ENCODE data around the gene GINS3.

Gene GINS3

DNA sequence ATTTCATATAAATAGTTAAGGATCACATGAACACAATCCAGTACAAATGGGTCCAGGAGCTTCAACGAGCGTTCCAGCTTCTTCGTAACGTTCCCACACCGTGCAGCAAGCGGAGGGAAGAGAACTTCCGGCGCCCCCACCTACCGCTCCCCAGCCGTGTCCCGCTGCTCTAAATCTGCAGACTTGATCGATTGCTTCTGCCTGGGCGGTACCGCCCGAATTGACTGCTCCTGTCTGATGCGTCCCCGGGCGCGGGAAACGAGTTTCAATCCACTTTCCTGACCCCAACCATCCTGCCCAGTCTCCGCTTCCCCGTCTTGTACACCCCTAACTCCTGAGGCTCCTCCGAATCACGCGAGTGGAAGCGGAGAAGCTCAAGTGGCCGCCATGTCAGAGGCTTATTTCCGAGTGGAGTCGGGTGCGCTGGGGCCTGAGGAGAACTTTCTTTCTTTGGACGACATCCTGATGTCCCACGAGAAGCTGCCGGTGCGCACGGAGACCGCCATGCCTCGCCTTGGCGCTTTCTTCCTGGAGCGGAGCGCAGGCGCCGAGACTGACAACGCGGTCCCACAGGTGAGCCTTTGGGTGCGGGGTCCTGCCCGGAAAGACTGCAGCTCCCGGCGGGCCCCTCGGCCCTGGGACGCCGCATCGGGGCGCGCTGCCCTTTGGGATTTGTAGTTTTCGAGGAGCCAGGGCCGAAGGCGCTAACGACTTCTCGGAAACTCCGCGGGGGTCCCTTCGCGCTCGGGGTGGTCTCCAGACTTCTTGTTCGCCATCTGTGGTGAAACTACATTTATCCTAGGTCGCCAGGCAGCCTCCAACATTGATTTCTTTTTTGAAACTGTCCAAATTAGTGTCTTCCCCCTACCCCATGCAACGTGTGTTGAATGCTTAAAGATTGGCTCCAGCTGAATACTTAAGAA lies at the start of gene GINS3:
Gene GINS3 (plus strand): TSS at position 257 of the 923 bp plus-strand sequence. CDS start 131 bp downstream, at position 388.
- DNase-seq (ENCODE audit: low read depth in 3 of 3) = peak; percentile 76 to 87 (median 80)

- DNase-seq (ENCODE audit: low read depth in 3 of 3) = no peak
Observed at GRCh38 chr16:58343562-58343961, 48.7 kb upstream of the GINS3 start.

- DNase-seq (ENCODE audit: low read depth in 3 of 3) = no peak
Observed at GRCh38 chr16:58345574-58346354, 46.5 kb upstream of the GINS3 start.

- DNase-seq (ENCODE audit: low read depth in 3 of 3) = no peak
Observed at GRCh38 chr16:58346831-58347371, 45.4 kb upstream of the GINS3 start.

DNA sequence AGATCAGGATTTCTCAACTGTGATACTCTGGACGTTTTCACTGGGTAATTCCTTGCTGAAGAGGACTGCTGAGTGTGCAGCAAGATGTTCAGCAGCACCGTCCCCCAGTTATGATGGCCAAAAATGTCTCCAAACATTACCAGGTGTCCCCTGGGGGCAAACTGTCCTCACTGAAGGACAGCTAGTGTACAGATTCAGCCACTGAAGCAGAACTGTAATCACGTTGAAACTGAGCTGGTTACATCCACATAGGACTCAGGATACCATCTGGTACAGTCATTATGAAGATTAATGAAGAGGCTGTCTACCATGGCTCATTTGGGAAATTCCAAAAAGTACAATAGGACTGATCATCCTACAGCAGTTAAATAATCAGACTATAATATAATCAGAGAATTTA lies 43.3 kb upstream of the GINS3 start:
- no peak for DNase-seq (ENCODE audit: low read depth in 3 of 3)

GRCh38 chr16:58352690-58353089 lies 39.6 kb upstream of the GINS3 start:
- no peak for DNase-seq (ENCODE audit: low read depth in 3 of 3)

DNA sequence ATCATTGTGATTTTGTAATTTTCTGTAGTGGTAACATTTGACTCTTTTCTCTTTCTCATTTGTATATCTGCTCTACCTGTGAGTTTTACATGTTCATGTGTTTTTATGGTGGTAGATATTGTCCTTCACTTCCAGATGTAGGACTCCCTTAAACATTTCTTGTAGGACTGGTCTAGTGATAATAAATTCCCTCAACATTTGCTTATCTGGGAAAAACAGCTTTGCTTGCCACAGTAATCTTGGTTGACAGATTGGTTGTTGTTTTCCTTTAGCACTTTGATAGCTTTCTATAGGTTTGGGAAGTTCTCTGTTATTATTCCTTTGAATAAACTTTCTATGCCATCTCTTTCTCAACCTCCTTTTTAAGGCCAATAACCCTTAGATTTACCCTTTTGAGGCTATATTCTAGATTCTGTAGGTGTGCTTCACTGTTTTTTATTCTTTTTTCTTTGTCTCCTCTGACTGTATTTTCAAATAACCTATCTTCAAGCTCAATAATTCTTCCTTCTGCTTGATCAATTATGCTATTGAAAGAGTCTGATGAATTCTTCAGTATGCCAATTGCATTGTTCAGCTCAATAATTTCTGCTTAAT lies 32.1 kb upstream of the GINS3 start:
- DNase-seq (ENCODE audit: low read depth in 3 of 3) = no peak

DNA sequence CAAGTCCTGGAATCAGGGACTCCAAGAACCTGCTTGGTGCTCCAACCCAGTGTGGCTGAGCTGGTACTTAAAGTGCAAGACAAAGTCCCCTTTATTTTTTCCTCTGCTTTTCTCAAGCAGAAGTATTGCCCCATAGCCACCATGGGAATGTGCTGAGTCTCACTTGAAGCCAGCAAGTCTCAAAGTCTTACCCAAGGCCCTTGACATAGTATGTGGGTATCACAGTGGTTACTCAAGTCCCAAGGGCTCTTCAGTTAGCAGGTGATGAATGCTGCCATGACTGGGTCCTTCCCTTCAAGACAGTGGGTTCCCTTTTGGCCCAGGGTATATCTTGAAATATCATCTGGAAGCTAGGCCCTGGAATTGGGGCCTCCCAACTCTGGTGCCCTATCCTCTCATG lies 30.5 kb upstream of the GINS3 start:
- no peak for DNase-seq (ENCODE audit: low read depth in 3 of 3)

DNA sequence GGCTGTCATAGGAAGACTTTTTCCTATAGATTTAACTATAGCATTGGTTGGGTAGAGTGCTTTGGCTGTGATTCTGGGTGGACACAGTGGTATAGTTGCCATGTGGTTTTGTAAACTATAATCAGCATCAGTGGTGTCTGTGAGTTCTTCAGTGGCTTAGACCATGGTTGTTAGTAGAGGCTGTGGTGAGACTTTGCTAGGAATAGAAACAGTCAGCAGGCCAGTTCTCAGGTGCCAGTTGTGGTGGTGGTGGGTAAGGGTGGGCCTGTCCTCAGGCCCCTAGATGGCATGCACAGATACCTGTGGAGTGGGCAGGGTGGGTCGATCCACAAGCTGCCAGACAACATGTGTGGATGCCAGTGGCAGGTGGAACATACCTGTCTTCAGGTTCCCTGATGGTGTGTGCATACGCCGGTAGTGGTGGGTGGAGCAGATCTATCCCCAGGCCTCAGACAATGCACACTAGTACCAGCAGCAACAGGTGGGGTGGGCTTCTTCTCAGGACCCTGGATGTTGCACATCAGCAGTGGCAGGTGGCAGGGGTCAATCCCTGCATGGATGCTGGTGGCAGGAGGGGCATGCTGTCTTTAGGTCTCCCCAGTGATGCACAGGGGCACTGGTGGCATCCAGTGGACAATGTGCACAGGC lies 28.4 kb upstream of the GINS3 start:
- DNase-seq (ENCODE audit: low read depth in 3 of 3) = no peak

- no peak for DNase-seq (ENCODE audit: low read depth in 3 of 3)
Observed at GRCh38 chr16:58365623-58366022, 26.6 kb upstream of the GINS3 start.

GRCh38 chr16:58366247-58367031 lies 25.8 kb upstream of the GINS3 start:
- DNase-seq (ENCODE audit: low read depth in 3 of 3) = no peak

GRCh38 chr16:58367252-58367651 lies 25.0 kb upstream of the GINS3 start:
- DNase-seq (ENCODE audit: low read depth in 3 of 3) = no peak

DNA sequence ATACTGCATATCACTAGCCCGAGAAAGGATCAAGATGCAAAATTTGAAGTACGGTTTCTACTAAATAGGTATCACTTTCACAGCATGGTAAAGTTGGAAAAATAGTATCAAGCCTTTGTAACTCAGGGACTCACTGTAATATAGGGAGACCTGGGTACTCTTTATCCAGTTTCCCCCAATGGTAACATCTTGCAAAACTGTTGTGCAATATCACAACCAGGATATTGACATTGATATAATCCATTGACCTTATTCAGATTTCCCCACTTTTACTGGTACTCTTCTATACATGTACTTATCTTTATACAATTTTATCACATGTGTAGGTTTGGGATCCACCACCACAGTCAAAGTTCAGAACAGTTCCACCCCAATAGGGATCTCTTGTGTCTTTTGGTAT lies 20.4 kb upstream of the GINS3 start:
- no peak for DNase-seq (ENCODE audit: low read depth in 3 of 3)

- DNase-seq (ENCODE audit: low read depth in 3 of 3) = no peak
Observed at GRCh38 chr16:58375386-58375785, 16.9 kb upstream of the GINS3 start.

- DNase-seq (ENCODE audit: low read depth in 3 of 3) = no peak
Observed at GRCh38 chr16:58377932-58378331, 14.3 kb upstream of the GINS3 start.

DNA sequence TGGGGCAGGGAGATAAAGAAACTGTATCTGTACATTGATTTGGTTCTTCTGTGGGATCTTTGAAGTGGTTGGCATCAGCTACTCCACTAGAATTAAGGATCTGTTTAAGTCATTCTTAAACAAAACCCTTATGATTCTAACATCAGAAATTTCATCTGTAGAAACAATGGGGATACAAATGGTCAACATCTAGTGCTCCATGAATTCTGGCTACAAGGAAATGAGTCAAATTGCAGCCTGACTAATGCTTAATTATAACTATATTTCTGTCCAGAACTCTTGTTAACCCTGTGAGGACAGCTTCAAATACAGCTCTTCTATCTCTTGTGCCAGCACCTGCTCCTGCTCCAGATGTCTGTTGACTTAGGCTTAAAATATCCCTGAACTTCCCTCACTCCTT lies 13.9 kb upstream of the GINS3 start:
- DNase-seq (ENCODE audit: low read depth in 3 of 3) = no peak

- DNase-seq (ENCODE audit: low read depth in 3 of 3) = no peak
Observed at GRCh38 chr16:58379736-58380135, 12.5 kb upstream of the GINS3 start.

DNA sequence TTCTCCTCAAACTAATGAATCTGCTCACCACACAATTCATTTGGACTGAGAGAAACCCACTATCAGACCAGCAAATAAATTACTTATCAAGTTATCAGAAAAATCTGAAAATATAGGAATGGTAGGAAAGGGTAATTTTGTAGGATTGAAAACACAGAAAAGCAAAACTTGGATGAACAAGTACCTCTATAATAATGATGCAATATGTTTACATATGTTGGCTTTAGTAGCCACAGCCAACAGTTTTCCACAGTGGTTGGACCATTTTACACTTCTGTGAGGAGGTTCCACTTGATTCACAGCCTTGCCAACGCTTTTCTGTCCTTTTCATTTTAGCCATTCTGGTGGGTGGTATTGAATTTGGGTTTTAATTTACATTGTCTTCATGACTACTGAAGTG lies 10.6 kb upstream of the GINS3 start:
- no peak for DNase-seq (ENCODE audit: low read depth in 3 of 3)

- no peak for DNase-seq (ENCODE audit: low read depth in 3 of 3)
Observed at GRCh38 chr16:58384437-58385055, 7.7 kb upstream of the GINS3 start.

- no peak for DNase-seq (ENCODE audit: low read depth in 3 of 3)
Observed at GRCh38 chr16:58385218-58385773, 7.0 kb upstream of the GINS3 start.
